Ascending aorta (tissue), 2 donors: ENCODE results near the gene SGIP1. TPM values are rescaled to one million over a fixed set of nuclear protein-coding genes. Genes with fewer than 3 reads are reported as not detected.

Experiments
- DNase-seq, 2 donors: peaks; one replicate each; pipeline ENCODE4 v3.0.0-alpha.2; 2019; ENCODE audit warnings: low spot score in 2 of 2
- H3K27ac ChIP-seq, 2 donors: fragments of 200-600 bp; sonication (generic); one replicate each; pipeline ENCODE4 v1.5.1; 2016 to 2017; ENCODE audit warnings: mild to moderate bottlenecking in 1 of 2
- H3K27me3 ChIP-seq: fragments of 200-600 bp; sonication (generic); one replicate; pipeline ENCODE4 v1.5.1; 2017
- H3K36me3 ChIP-seq, 2 donors: fragments of 200-600 bp; sonication (generic); one replicate each; pipeline ENCODE4 v1.5.1; 2016
- H3K4me1 ChIP-seq, 2 donors: fragments of 200-600 bp; sonication (generic); one replicate each; pipeline ENCODE4 v1.5.1; 2016 to 2017; ENCODE audit warnings: mild to moderate bottlenecking in 1 of 2
- H3K4me3 ChIP-seq, 2 donors: fragments of 200-600 bp; sonication (generic); one replicate each; pipeline ENCODE4 v1.5.1; 2016 to 2017; ENCODE audit warnings: mild to moderate bottlenecking in 1 of 2
- H3K9me3 ChIP-seq, 2 donors: fragments of 200-600 bp; sonication (generic); one replicate each; pipeline ENCODE4 v1.5.1; 2016
- intact Hi-C: fragments of 100-400 bp; cut with DNase I; formaldehyde crosslinking; loops from one replicate; pipeline ENCODE4 v1.15.1; 2023
- total RNA-seq: library from RNA; depleted of rRNA; stranded (reverse); fragments of >200 nt; gene quantifications from one replicate; pipeline ENCODE4 v1.1.0, GENCODE V29; 2016
- TF ChIP-seq, protein P1 (sequence below), 3 experiments: fragments of 200-600 bp in 2 of 3; fragments of 450-650 bp in 1 of 3; sonication (generic) in 2 of 3; IDR thresholded peaks; one replicate each; pipeline ENCODE4 v1.5.1; 2016 to 2019; ENCODE audit warnings: antibody characterized with exemption in 3 of 3, mild to moderate bottlenecking in 1 of 3, moderate library complexity in 1 of 3

SGIP1 gene
- total RNA-seq, 1 donor from 2014 or later: 1.6 TPM

DNA sequence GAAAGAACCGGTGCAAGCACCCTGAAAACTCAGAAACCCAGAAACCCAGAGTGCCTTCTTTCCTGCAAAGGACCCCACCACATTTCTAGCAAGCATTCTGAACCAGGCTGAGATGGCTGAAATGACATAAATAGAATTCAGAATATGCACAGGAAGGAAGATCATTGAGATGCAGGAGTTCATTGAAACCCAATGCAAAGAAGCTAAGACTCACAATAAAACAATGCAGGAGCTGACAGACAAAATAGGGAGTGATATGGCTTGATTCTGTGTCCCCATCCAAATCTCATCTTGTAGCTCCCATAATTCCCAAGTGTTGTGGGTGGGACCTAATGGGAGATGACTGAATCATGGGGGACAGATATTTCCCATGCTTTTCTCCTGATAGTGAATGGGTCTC is 22.8 kb upstream of the SGIP1 start:
- H3K27me3 ChIP-seq: no peaks in the 10 kb centered on the region
- TF ChIP-seq, protein P1, sequence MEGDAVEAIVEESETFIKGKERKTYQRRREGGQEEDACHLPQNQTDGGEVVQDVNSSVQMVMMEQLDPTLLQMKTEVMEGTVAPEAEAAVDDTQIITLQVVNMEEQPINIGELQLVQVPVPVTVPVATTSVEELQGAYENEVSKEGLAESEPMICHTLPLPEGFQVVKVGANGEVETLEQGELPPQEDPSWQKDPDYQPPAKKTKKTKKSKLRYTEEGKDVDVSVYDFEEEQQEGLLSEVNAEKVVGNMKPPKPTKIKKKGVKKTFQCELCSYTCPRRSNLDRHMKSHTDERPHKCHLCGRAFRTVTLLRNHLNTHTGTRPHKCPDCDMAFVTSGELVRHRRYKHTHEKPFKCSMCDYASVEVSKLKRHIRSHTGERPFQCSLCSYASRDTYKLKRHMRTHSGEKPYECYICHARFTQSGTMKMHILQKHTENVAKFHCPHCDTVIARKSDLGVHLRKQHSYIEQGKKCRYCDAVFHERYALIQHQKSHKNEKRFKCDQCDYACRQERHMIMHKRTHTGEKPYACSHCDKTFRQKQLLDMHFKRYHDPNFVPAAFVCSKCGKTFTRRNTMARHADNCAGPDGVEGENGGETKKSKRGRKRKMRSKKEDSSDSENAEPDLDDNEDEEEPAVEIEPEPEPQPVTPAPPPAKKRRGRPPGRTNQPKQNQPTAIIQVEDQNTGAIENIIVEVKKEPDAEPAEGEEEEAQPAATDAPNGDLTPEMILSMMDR (IDR thresholded peaks at IDR 0.05): no peak
- no peak overlapping the region for H3K27ac ChIP-seq
- no peaks in the 10 kb centered on the region for H3K4me1 ChIP-seq
- H3K4me3 ChIP-seq: no peak overlapping the region
- H3K9me3 ChIP-seq: peaks cover 0 to 6% of the 10 kb centered on the region in 2 donors
- H3K36me3 ChIP-seq: no peaks in the 10 kb centered on the region
- DNase-seq: no peak
- intact Hi-C loops: no loop called here

GRCh38 chr1:66517959-66518358 is 16.0 kb upstream of the SGIP1 start:
- Histone ChIP-seq H3K27me3 (no peaks in the 10 kb centered on the region), H3K4me1 (no peaks in the 10 kb centered on the region), H3K9me3 (peaks cover 0 to 6% of the 10 kb centered on the region in 2 donors), H3K27ac (no peak overlapping the region), H3K36me3 (no peaks in the 10 kb centered on the region), H3K4me3 (no peak overlapping the region)
- intact Hi-C loops: no loop called here
- TF ChIP-seq, protein P1 (IDR thresholded peaks at IDR 0.05): no peak
- DNase-seq: no peak

- H3K9me3 ChIP-seq: peaks cover 0 to under 1% of the 10 kb centered on the region in 2 donors
- no peak for DNase-seq
- intact Hi-C loops: no loop called here
- no peak overlapping the region for H3K27ac ChIP-seq
- TF ChIP-seq, protein P1 (IDR thresholded peaks at IDR 0.05): no peak
- no peaks in the 10 kb centered on the region for H3K36me3 ChIP-seq
- H3K4me3 ChIP-seq: no peak overlapping the region
- no peaks in the 10 kb centered on the region for H3K4me1 ChIP-seq
- no peaks in the 10 kb centered on the region for H3K27me3 ChIP-seq
Observed at GRCh38 chr1:66518654-66519053, 15.3 kb upstream of the SGIP1 start.

- intact Hi-C loops: no loop called here
- H3K27me3 ChIP-seq: no peaks in the 10 kb centered on the region
Observed at GRCh38 chr1:66519992-66520391, 14.0 kb upstream of the SGIP1 start.

GRCh38 chr1:66520655-66521054 is 13.3 kb upstream of the SGIP1 start:
- H3K4me1 ChIP-seq: no peaks in the 10 kb centered on the region
- intact Hi-C loops: no loop called here
- H3K36me3 ChIP-seq: no peaks in the 10 kb centered on the region

More at GRCh38 chr1:66519992-66520391, 14.0 kb upstream of the SGIP1 start:
- no peaks in the 10 kb centered on the region for H3K36me3 ChIP-seq
- DNase-seq: no peak
- no peaks in the 10 kb centered on the region for H3K4me1 ChIP-seq
- no peaks in the 10 kb centered on the region for H3K9me3 ChIP-seq
- TF ChIP-seq, protein P1 (IDR thresholded peaks at IDR 0.05): no peak
- H3K4me3 ChIP-seq: no peak overlapping the region
- no peak overlapping the region for H3K27ac ChIP-seq

More at GRCh38 chr1:66520655-66521054, 13.3 kb upstream of the SGIP1 start:
- DNase-seq: no peak
- H3K9me3 ChIP-seq: no peaks in the 10 kb centered on the region
- no peak overlapping the region for H3K27ac ChIP-seq
- no peaks in the 10 kb centered on the region for H3K27me3 ChIP-seq
- TF ChIP-seq, protein P1 (IDR thresholded peaks at IDR 0.05): no peak
- no peak overlapping the region for H3K4me3 ChIP-seq
